Keratinocyte (primary cell): ENCODE results near the gene TPD52L2. TPM values are rescaled to one million over a fixed set of nuclear protein-coding genes. Genes with fewer than 3 reads are reported as not detected.

Experiments used
- DNase-seq: peaks from one replicate; pipeline ENCODE4 v3.0.0-alpha.2; 2011; ENCODE audit warnings: low read depth, missing footprints, low spot score
- FAIRE-seq: peaks from 2 replicates; lab custom pipeline; 2011; peaks lifted over from hg19 to GRCh38; lab: Jason Lieb, UNC
- H2AFZ ChIP-seq: 2 replicates; pipeline ENCODE4 v1.6.0; 2012; ENCODE audit warnings: low read length, control low read depth, inconsistent platforms; ENCODE audit not compliant: control insufficient read depth
- H3K27ac ChIP-seq: 2 replicates; pipeline ENCODE4 v1.5.1; 2011; ENCODE audit warnings: low read length; ENCODE audit not compliant: control insufficient read depth, insufficient read depth
- H3K27me3 ChIP-seq: 3 replicates; pipeline ENCODE4 v1.6.0; 2011; ENCODE audit warnings: low read length; ENCODE audit not compliant: control insufficient read depth, insufficient read depth; ENCODE audit errors: extremely low read depth
- H3K36me3 ChIP-seq, 2 experiments: 2 replicates in 1 of 2; 3 replicates in 1 of 2; pipeline ENCODE4 v1.5.1; 2011; ENCODE audit warnings: low read length in 2 of 2, mild to moderate bottlenecking in 1 of 2; ENCODE audit not compliant: control insufficient read depth in 2 of 2, insufficient read depth in 2 of 2; ENCODE audit errors: extremely low read depth in 1 of 2
- H3K4me1 ChIP-seq: 3 replicates; pipeline ENCODE4 v1.5.1; 2011; ENCODE audit warnings: low read length; ENCODE audit not compliant: control insufficient read depth, insufficient read depth; ENCODE audit errors: extremely low read depth
- H3K4me2 ChIP-seq: 3 replicates; pipeline ENCODE4 v1.6.0; 2011; ENCODE audit warnings: low read depth, low read length; ENCODE audit not compliant: control insufficient read depth, insufficient read depth; ENCODE audit errors: extremely low read depth
- H3K4me3 ChIP-seq, 3 experiments: fragments of 200-600 bp in 1 of 3; sonication (generic) in 1 of 3; 2 replicates in 2 of 3; 3 replicates in 1 of 3; pipeline ENCODE4 v1.5.1; 2011 to 2016; ENCODE audit warnings: low read length in 3 of 3, mild to moderate bottlenecking in 3 of 3, control low read depth in 2 of 3, inconsistent platforms in 1 of 3, low read depth in 1 of 3, mixed read lengths in 1 of 3, mixed run types in 1 of 3, moderate library complexity in 1 of 3; ENCODE audit not compliant: control insufficient read depth in 2 of 3, insufficient read depth in 2 of 3; ENCODE audit errors: extremely low read depth in 1 of 3
- H3K79me2 ChIP-seq: 2 replicates; pipeline ENCODE4 v1.6.0; 2012; ENCODE audit warnings: low read length; ENCODE audit not compliant: control insufficient read depth, insufficient read depth
- H3K9ac ChIP-seq: 3 replicates; pipeline ENCODE4 v1.6.0; 2011; ENCODE audit warnings: low read length; ENCODE audit not compliant: control insufficient read depth, insufficient read depth; ENCODE audit errors: extremely low read depth
- H3K9me1 ChIP-seq: 3 replicates; pipeline ENCODE4 v1.6.0; 2011; ENCODE audit warnings: low read length; ENCODE audit not compliant: control insufficient read depth, insufficient read depth; ENCODE audit errors: extremely low read depth
- H3K9me3 ChIP-seq: 2 replicates; pipeline ENCODE4 v1.5.1; 2012; ENCODE audit warnings: low read depth, low read length; ENCODE audit not compliant: control insufficient read depth
- H4K20me1 ChIP-seq: 3 replicates; pipeline ENCODE4 v1.6.0; 2011; ENCODE audit warnings: low read length; ENCODE audit not compliant: control insufficient read depth, insufficient read depth; ENCODE audit errors: extremely low read depth
- EZH2 ChIP-seq: IDR thresholded peaks from one replicate; pipeline ENCODE4 v1.6.1; 2012; ENCODE audit warnings: inconsistent platforms, mild to moderate bottlenecking, low read length, moderate library complexity
- dilution Hi-C: fragments of 300-500 bp; cut with MboI; formaldehyde crosslinking; loops from one replicate; pipeline ENCODE4 v1.7.0; 2020; ENCODE audit warnings: low sequenced_read_pairs; ENCODE audit not compliant: extremely low pct_ligation_motif_present
- polyA plus RNA-seq, 5 experiments: library from polyadenylated mRNA; depleted of rRNA in 3 of 5; stranded (reverse) in 3 of 5; stranded (forward) in 1 of 5; unstranded in 1 of 5; fragments of >200 nt; gene quantifications; 1 replicate in 1 of 5; 2 replicates in 3 of 5; 3 replicates in 1 of 5; pipeline versions ENCODE4 v1.2.1 to v1.2.3, GENCODE V29; 2011 to 2012; ENCODE audit warnings: missing spikeins in 2 of 5, low read depth in 1 of 5, low replicate concordance in 1 of 5
- TF ChIP-seq, protein P1 (sequence below), 3 experiments: IDR thresholded peaks in 1 of 3; conservative IDR thresholded peaks in 1 of 3; optimal IDR thresholded peaks in 1 of 3; 2 replicates in 2 of 3; 3 replicates in 1 of 3; pipeline versions ENCODE3 to v1.5.1; 2011; ENCODE audit warnings: low read length in 3 of 3, mild to moderate bottlenecking in 3 of 3, moderate library complexity in 2 of 3, control low read depth in 1 of 3, inconsistent platforms in 1 of 3; ENCODE audit not compliant: insufficient read depth in 2 of 3; ENCODE audit errors: extremely low read depth in 1 of 3

The TPD52L2 gene
- polyA plus RNA-seq, 1 donor (not counting 4 experiments of a cell fraction or from before 2014, with no cell fraction given) = 177 TPM

DNA sequence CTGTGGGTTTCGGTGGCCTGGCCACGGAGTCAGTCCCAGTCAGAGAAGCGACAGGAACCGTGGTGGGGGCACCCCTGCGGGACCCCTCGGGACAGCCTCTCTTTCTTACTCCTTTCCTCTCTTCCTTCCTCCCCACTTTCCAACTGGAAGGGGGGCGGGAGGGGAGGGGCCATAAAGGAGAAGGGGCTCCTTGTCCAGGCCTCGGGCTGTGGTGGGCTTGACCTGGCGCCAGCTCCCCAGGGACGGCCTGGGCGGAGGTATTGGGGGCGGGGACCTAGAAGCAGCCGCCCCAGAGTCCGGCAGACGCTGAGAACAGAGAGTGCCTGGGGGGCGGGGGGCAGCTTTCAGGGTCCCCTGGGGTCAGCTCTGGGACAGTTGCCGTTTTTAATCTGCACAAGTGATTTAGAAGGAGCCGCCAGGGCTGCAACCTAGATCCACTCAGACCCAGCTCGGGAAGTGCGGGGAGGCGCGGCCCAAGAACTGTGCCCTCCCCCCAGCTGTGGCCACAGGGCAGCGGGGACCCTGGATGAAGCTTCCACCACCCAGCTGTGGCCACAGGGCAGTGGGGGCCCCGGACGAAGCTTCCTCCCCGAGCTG is 10.2 kb upstream of the TPD52L2 start:
- no peak for DNase-seq
- Histone ChIP-seq H3K4me3 (no peak overlapping the region), H3K4me1 (no peaks in the 10 kb centered on the region), H3K36me3 (no peaks in the 10 kb centered on the region), H3K9me3 (no peaks in the 10 kb centered on the region), H4K20me1 (peaks cover 3% of the 10 kb centered on the region), H2AFZ (no peak overlapping the region), H3K27me3 (peaks cover 39% of the 10 kb centered on the region), H3K79me2 (no peaks in the 10 kb centered on the region), H3K9ac (no peak overlapping the region), H3K27ac (no peak overlapping the region), H3K4me2 (no peak overlapping the region), H3K9me1 (no peaks in the 10 kb centered on the region)
- dilution Hi-C loops = no loop called here
- no peak for FAIRE-seq
- TF ChIP-seq, protein P1, sequence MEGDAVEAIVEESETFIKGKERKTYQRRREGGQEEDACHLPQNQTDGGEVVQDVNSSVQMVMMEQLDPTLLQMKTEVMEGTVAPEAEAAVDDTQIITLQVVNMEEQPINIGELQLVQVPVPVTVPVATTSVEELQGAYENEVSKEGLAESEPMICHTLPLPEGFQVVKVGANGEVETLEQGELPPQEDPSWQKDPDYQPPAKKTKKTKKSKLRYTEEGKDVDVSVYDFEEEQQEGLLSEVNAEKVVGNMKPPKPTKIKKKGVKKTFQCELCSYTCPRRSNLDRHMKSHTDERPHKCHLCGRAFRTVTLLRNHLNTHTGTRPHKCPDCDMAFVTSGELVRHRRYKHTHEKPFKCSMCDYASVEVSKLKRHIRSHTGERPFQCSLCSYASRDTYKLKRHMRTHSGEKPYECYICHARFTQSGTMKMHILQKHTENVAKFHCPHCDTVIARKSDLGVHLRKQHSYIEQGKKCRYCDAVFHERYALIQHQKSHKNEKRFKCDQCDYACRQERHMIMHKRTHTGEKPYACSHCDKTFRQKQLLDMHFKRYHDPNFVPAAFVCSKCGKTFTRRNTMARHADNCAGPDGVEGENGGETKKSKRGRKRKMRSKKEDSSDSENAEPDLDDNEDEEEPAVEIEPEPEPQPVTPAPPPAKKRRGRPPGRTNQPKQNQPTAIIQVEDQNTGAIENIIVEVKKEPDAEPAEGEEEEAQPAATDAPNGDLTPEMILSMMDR (optimal IDR thresholded peaks at IDR 0.05 in 1 of 3, IDR thresholded peaks at IDR 0.05 in 1 of 3, conservative IDR thresholded peaks at IDR 0.05 in 1 of 3; ENCODE audit: extremely low read depth in 1 of 3, insufficient read depth in 2 of 3, low read length in 3 of 3) = no peak
- no peak for TF ChIP-seq EZH2

DNA sequence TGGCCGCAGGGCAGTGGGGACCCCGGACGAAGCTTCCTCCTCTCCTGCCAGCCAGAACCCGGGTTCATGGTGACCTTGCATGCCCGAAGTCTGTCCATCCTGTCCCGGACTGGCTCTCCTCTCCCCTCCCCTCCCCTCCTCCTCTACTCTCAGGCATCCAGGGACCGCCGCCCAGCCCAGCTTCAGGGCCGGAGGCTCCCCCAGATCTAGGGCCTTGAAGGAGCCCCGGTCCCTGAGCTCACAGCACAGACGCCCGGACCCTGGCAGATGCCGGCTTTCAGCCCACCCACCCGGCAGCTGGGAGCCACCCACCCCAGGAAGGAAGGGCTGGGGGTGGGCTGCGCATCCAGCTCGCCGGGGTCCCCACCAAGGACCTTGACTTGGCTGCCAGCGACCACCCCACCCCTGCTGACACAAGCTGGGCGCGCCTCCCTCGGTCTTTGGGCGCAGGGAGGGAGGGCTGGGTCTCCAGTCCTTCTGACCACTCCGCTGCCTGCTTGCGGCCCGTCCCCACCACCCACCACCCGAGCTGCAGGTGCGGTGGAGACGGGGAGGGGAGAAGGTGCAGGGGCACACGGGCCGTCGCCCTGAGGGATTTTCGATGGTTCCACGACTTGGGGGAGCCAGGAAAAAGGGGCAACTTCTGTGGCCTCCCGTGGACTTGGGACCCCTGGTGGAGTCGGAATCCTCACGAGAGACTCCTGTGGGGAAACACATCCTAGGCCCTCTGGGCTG is 9.5 kb upstream of the TPD52L2 start:
- Histone ChIP-seq H3K79me2 (no peaks in the 10 kb centered on the region), H3K27ac (no peak overlapping the region), H3K9ac (no peak overlapping the region), H3K4me2 (no peak overlapping the region), H3K4me1 (no peaks in the 10 kb centered on the region), H3K9me1 (no peaks in the 10 kb centered on the region), H3K27me3 (peaks cover 39% of the 10 kb centered on the region), H3K4me3 (no peak overlapping the region), H2AFZ (no peak overlapping the region), H3K9me3 (no peaks in the 10 kb centered on the region), H4K20me1 (peaks cover 3% of the 10 kb centered on the region), H3K36me3 (peaks cover 0 to 3% of the 10 kb centered on the region in 2 experiments)
- dilution Hi-C loops = no loop called here
- DNase-seq (no peak), FAIRE-seq (no peak)
- no peak for TF ChIP-seq EZH2
- TF ChIP-seq, protein P1 (optimal IDR thresholded peaks at IDR 0.05 in 1 of 3, IDR thresholded peaks at IDR 0.05 in 1 of 3, conservative IDR thresholded peaks at IDR 0.05 in 1 of 3; ENCODE audit: extremely low read depth in 1 of 3, insufficient read depth in 2 of 3, low read length in 3 of 3) = no peak
